WTC11 (cell line): ENCODE results near the gene CNTNAP5. TPM values are rescaled to one million over a fixed set of nuclear protein-coding genes. Genes with fewer than 3 reads are reported as not detected.

ENCODE experiments used
- ATAC-seq: fragments of 200-7000 bp; cut with Tn5 transposase; 2 replicates; pipeline ENCODE4 v1.10.0; 2021; ENCODE audit warnings: mild to moderate bottlenecking, moderate library complexity
- CTCF ChIA-PET: fragments of 300-600 bp; sonication (Branson Sonifier 250); formaldehyde crosslinking; loops from one replicate; lab custom pipeline; 2021; ENCODE audit warnings: antibody characterized with exemption; lab: Charles Lee
- POLR2A ChIA-PET: fragments of 350-600 bp; sonication (Branson Sonifier 250); formaldehyde crosslinking; loops from one replicate; lab custom pipeline; 2021; ENCODE audit warnings: antibody characterized with exemption; lab: Charles Lee
- DNase-seq: peaks from one replicate; pipeline ENCODE4 v3.0.0; 2021; ENCODE audit warnings: low spot score
- H3K27ac Mint-ChIP-seq: 2 replicates; pipeline ENCODE4 v1.8.0; 2021; ENCODE audit warnings: mixed read lengths
- H3K27me3 Mint-ChIP-seq: 2 replicates; pipeline ENCODE4 v1.8.0; 2021; ENCODE audit warnings: low read depth, mild to moderate bottlenecking, moderate library complexity, mixed read lengths
- H3K36me3 Mint-ChIP-seq: 2 replicates; pipeline ENCODE4 v1.8.0; 2021; ENCODE audit warnings: mixed read lengths
- H3K4me1 Mint-ChIP-seq: 2 replicates; pipeline ENCODE4 v1.8.0; 2022; ENCODE audit warnings: mixed read lengths
- H3K4me3 Mint-ChIP-seq: 2 replicates; pipeline ENCODE4 v1.8.0; 2021; ENCODE audit warnings: mild to moderate bottlenecking, moderate library complexity, mixed read lengths
- H3K9me3 Mint-ChIP-seq: 2 replicates; pipeline ENCODE4 v1.8.0; 2021; ENCODE audit warnings: mixed read lengths
- ATF3 ChIP-seq: sonication (generic); formaldehyde crosslinking; conservative IDR thresholded peaks from 2 replicates; pipeline ENCODE4 v1.8.1; 2022; ENCODE audit warnings: mild to moderate bottlenecking, missing genetic modification reagents
- ATF6 ChIP-seq: sonication (generic); formaldehyde crosslinking; IDR thresholded peaks from 2 replicates; pipeline ENCODE4 v1.8.1; 2023; ENCODE audit warnings: mild to moderate bottlenecking, missing genetic modification reagents
- FOXJ3 ChIP-seq: sonication (generic); formaldehyde crosslinking; IDR thresholded peaks from 2 replicates; pipeline ENCODE4 v1.9.0; 2021; ENCODE audit warnings: missing genetic modification reagents, mild to moderate bottlenecking, borderline replicate concordance
- GRHL2 ChIP-seq: fragments of 250-450 bp; sonication (Bioruptor Pico); IDR thresholded peaks from 2 replicates; pipeline ENCODE4 v1.8.0; 2022; ENCODE audit warnings: mild to moderate bottlenecking, moderate library complexity; ENCODE audit not compliant: insufficient replicate concordance, severe bottlenecking
- GTF2I ChIP-seq: fragments of 250-450 bp; sonication (Bioruptor Pico); conservative IDR thresholded peaks from 2 replicates; pipeline ENCODE4 v1.4.0; 2021; ENCODE audit warnings: mild to moderate bottlenecking
- JAZF1 ChIP-seq: fragments of 250-450 bp; sonication (Bioruptor Pico); IDR thresholded peaks from 2 replicates; pipeline ENCODE4 v1.9.0; 2021; ENCODE audit warnings: moderate library complexity, mild to moderate bottlenecking, inconsistent platforms
- JUN ChIP-seq: sonication (generic); formaldehyde crosslinking; IDR thresholded peaks from 2 replicates; pipeline ENCODE4 v1.8.0; 2023; ENCODE audit warnings: mild to moderate bottlenecking, missing genetic modification reagents
- OVOL2 ChIP-seq: fragments of 250-450 bp; sonication (Bioruptor Pico); IDR thresholded peaks from 2 replicates; pipeline ENCODE4 v1.9.0; 2021; ENCODE audit warnings: mild to moderate bottlenecking, borderline replicate concordance
- SMAD3 ChIP-seq: sonication (generic); formaldehyde crosslinking; IDR thresholded peaks from 2 replicates; pipeline ENCODE4 v1.8.0; 2022; ENCODE audit warnings: missing genetic modification reagents, mild to moderate bottlenecking, borderline replicate concordance
- ZBTB21 ChIP-seq: sonication (generic); formaldehyde crosslinking; IDR thresholded peaks from 2 replicates; pipeline ENCODE4 v1.8.1; 2023; ENCODE audit warnings: mild to moderate bottlenecking, missing genetic modification reagents, borderline replicate concordance
- ZNF219 ChIP-seq: sonication (generic); formaldehyde crosslinking; IDR thresholded peaks from 2 replicates; pipeline ENCODE4 v1.8.0; 2023; ENCODE audit warnings: missing genetic modification reagents, mild to moderate bottlenecking, borderline replicate concordance
- ZNF671 ChIP-seq: fragments of 250-450 bp; sonication (Bioruptor Pico); IDR thresholded peaks from 2 replicates; pipeline ENCODE4 v1.8.0; 2021; ENCODE audit warnings: mild to moderate bottlenecking
- total RNA-seq: library from RNA; stranded (reverse); gene quantifications from 3 replicates; pipeline ENCODE4 v1.2.3, GENCODE V29; 2021
- TF ChIP-seq, protein P1 (sequence below): sonication (generic); formaldehyde crosslinking; conservative IDR thresholded peaks from 2 replicates; pipeline ENCODE4 v1.8.1; 2023; ENCODE audit warnings: mild to moderate bottlenecking, low read depth, missing genetic modification reagents, moderate library complexity
- TF ChIP-seq, protein P2 (sequence below): fragments of 250-450 bp; sonication (Bioruptor Pico); IDR thresholded peaks from 2 replicates; pipeline ENCODE4 v1.9.0; 2021; ENCODE audit warnings: mild to moderate bottlenecking
- TF ChIP-seq, protein P3 (sequence below): sonication (generic); formaldehyde crosslinking; IDR thresholded peaks from 2 replicates; pipeline ENCODE4 v1.8.1; 2023; ENCODE audit warnings: mild to moderate bottlenecking, moderate library complexity, missing genetic modification reagents
- TF ChIP-seq, protein P4 (sequence below): sonication (generic); formaldehyde crosslinking; IDR thresholded peaks from 2 replicates; pipeline ENCODE4 v1.8.0; 2022; ENCODE audit warnings: missing genetic modification reagents

The CNTNAP5 gene
- total RNA-seq, 1 experiment from 2014 or later: 0.22 TPM

DNA sequence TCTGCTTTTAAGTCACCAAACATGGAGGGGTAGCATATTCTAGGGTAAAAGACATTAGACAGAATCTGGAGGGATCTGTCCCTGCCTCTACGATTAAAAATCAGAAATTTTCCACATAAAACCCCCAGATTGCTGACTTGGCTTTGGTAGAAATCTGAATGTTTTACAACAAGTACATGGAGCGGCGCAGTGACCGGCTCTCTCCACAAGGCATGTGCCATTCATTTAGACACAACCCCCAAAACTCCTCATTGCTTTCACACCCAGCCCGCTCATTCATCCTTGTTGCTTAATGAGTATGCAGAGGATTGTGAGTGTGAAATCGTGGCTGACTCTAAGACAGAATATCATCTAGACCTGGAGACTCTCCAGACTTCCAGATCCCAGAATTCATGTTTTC, 140.6 kb downstream of the CNTNAP5 start:
- H3K9me3 Mint-ChIP-seq: no peaks in the 10 kb centered on the region
- DNase-seq: no peak
- TF ChIP-seq JAZF1 (CRISPR knock-in tag) (no peak), GRHL2 (CRISPR knock-in tag) (no peak), ATF3 (CRISPR knock-in tag) (no peak)
- TF ChIP-seq, protein P1, sequence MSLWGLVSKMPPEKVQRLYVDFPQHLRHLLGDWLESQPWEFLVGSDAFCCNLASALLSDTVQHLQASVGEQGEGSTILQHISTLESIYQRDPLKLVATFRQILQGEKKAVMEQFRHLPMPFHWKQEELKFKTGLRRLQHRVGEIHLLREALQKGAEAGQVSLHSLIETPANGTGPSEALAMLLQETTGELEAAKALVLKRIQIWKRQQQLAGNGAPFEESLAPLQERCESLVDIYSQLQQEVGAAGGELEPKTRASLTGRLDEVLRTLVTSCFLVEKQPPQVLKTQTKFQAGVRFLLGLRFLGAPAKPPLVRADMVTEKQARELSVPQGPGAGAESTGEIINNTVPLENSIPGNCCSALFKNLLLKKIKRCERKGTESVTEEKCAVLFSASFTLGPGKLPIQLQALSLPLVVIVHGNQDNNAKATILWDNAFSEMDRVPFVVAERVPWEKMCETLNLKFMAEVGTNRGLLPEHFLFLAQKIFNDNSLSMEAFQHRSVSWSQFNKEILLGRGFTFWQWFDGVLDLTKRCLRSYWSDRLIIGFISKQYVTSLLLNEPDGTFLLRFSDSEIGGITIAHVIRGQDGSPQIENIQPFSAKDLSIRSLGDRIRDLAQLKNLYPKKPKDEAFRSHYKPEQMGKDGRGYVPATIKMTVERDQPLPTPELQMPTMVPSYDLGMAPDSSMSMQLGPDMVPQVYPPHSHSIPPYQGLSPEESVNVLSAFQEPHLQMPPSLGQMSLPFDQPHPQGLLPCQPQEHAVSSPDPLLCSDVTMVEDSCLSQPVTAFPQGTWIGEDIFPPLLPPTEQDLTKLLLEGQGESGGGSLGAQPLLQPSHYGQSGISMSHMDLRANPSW (CRISPR knock-in tag): no peak
- no peak overlapping the region for H3K27ac Mint-ChIP-seq
- H3K27me3 Mint-ChIP-seq: peaks cover 26% of the 10 kb centered on the region
- no peak for ATAC-seq
- ChIA-PET POLR2A (no interaction called here), CTCF (no interaction called here)
- H3K4me1 Mint-ChIP-seq: peaks cover 46% of the 10 kb centered on the region
- no peak overlapping the region for H3K4me3 Mint-ChIP-seq
- H3K36me3 Mint-ChIP-seq: no peaks in the 10 kb centered on the region

- Mint-ChIP-seq H3K27ac (no peak overlapping the region), H3K36me3 (peaks cover 7% of the 10 kb centered on the region; the same call in 1 of the 2 replicates), H3K4me3 (no peak overlapping the region), H3K9me3 (peaks cover 16% of the 10 kb centered on the region), H3K4me1 (peaks cover 6% of the 10 kb centered on the region), H3K27me3 (peaks cover 5% of the 10 kb centered on the region)
- POLR2A ChIA-PET: no interaction called here
- CTCF ChIA-PET: no interaction called here
- no peak for DNase-seq
- ATAC-seq: no peak
- TF ChIP-seq OVOL2 (CRISPR knock-in tag) (no peak), JUN (CRISPR knock-in tag) (no peak), GTF2I (CRISPR knock-in tag) (no peak), ATF6 (no peak), ZBTB21 (CRISPR knock-in tag) (no peak), SMAD3 (CRISPR knock-in tag) (no peak), FOXJ3 (CRISPR knock-in tag) (no peak), ATF3 (CRISPR knock-in tag) (no peak), ZNF219 (CRISPR knock-in tag) (no peak), ZNF671 (CRISPR knock-in tag) (no peak)
- TF ChIP-seq, protein P2, sequence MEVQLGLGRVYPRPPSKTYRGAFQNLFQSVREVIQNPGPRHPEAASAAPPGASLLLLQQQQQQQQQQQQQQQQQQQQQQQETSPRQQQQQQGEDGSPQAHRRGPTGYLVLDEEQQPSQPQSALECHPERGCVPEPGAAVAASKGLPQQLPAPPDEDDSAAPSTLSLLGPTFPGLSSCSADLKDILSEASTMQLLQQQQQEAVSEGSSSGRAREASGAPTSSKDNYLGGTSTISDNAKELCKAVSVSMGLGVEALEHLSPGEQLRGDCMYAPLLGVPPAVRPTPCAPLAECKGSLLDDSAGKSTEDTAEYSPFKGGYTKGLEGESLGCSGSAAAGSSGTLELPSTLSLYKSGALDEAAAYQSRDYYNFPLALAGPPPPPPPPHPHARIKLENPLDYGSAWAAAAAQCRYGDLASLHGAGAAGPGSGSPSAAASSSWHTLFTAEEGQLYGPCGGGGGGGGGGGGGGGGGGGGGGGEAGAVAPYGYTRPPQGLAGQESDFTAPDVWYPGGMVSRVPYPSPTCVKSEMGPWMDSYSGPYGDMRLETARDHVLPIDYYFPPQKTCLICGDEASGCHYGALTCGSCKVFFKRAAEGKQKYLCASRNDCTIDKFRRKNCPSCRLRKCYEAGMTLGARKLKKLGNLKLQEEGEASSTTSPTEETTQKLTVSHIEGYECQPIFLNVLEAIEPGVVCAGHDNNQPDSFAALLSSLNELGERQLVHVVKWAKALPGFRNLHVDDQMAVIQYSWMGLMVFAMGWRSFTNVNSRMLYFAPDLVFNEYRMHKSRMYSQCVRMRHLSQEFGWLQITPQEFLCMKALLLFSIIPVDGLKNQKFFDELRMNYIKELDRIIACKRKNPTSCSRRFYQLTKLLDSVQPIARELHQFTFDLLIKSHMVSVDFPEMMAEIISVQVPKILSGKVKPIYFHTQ: no peak
- TF ChIP-seq, protein P1 (CRISPR knock-in tag): no peak
- TF ChIP-seq, protein P3, sequence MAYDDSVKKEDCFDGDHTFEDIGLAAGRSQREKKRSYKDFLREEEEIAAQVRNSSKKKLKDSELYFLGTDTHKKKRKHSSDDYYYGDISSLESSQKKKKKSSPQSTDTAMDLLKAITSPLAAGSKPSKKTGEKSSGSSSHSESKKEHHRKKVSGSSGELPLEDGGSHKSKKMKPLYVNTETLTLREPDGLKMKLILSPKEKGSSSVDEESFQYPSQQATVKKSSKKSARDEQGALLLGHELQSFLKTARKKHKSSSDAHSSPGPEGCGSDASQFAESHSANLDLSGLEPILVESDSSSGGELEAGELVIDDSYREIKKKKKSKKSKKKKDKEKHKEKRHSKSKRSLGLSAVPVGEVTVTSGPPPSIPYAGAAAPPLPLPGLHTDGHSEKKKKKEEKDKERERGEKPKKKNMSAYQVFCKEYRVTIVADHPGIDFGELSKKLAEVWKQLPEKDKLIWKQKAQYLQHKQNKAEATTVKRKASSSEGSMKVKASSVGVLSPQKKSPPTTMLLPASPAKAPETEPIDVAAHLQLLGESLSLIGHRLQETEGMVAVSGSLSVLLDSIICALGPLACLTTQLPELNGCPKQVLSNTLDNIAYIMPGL: no peak
- TF ChIP-seq, protein P4, sequence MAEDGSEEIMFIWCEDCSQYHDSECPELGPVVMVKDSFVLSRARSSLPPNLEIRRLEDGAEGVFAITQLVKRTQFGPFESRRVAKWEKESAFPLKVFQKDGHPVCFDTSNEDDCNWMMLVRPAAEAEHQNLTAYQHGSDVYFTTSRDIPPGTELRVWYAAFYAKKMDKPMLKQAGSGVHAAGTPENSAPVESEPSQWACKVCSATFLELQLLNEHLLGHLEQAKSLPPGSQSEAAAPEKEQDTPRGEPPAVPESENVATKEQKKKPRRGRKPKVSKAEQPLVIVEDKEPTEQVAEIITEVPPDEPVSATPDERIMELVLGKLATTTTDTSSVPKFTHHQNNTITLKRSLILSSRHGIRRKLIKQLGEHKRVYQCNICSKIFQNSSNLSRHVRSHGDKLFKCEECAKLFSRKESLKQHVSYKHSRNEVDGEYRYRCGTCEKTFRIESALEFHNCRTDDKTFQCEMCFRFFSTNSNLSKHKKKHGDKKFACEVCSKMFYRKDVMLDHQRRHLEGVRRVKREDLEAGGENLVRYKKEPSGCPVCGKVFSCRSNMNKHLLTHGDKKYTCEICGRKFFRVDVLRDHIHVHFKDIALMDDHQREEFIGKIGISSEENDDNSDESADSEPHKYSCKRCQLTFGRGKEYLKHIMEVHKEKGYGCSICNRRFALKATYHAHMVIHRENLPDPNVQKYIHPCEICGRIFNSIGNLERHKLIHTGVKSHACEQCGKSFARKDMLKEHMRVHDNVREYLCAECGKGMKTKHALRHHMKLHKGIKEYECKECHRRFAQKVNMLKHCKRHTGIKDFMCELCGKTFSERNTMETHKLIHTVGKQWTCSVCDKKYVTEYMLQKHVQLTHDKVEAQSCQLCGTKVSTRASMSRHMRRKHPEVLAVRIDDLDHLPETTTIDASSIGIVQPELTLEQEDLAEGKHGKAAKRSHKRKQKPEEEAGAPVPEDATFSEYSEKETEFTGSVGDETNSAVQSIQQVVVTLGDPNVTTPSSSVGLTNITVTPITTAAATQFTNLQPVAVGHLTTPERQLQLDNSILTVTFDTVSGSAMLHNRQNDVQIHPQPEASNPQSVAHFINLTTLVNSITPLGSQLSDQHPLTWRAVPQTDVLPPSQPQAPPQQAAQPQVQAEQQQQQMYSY: no peak
Measured at GRCh38 chr2:124171472-124172063, 146.5 kb downstream of the CNTNAP5 start.
